ENCODE measurements around the gene COL2A1.

Gene COL2A1

GRCh38 chr12:48029491-48030172 lies 25.4 kb upstream of the COL2A1 start:
- no peak for DNase-seq

GRCh38 chr12:48028541-48029431 lies 24.5 kb upstream of the COL2A1 start:
- DNase-seq, result no peak

- no peak for DNase-seq
These were observed 23.1 kb upstream of the COL2A1 start for GRCh38 chr12:48027183-48028002.

- DNase-seq, result no peak
These were observed 22.0 kb upstream of the COL2A1 start for GRCh38 chr12:48026060-48026827.

GRCh38 chr12:48025281-48025680 lies 21.0 kb upstream of the COL2A1 start:
- DNase-seq, result no peak

- DNase-seq, result no peak
These were observed 20.5 kb upstream of the COL2A1 start for GRCh38 chr12:48024735-48025134.

GRCh38 chr12:48023386-48023785 lies 19.1 kb upstream of the COL2A1 start:
- no peak for DNase-seq

- no peak for DNase-seq
These were observed 18.6 kb upstream of the COL2A1 start for GRCh38 chr12:48022676-48023385.

- DNase-seq, result no peak
These were observed 17.9 kb upstream of the COL2A1 start for GRCh38 chr12:48022180-48022521.

- no peak for DNase-seq
These were observed 17.4 kb upstream of the COL2A1 start for GRCh38 chr12:48021485-48022179.

- DNase-seq, result no peak
These were observed 15.5 kb upstream of the COL2A1 start for GRCh38 chr12:48019639-48020265.

GRCh38 chr12:48018618-48018995 lies 14.3 kb upstream of the COL2A1 start:
- no peak for DNase-seq

GRCh38 chr12:48017921-48018617 lies 13.8 kb upstream of the COL2A1 start:
- no peak for DNase-seq

- DNase-seq, result no peak
These were observed 13.2 kb upstream of the COL2A1 start for GRCh38 chr12:48017496-48017895.

- no peak for DNase-seq
These were observed 12.2 kb upstream of the COL2A1 start for GRCh38 chr12:48016373-48017020.

GRCh38 chr12:48015954-48016353 lies 11.7 kb upstream of the COL2A1 start:
- no peak for DNase-seq

GRCh38 chr12:48015129-48015528 lies 10.9 kb upstream of the COL2A1 start:
- no peak for DNase-seq

GRCh38 chr12:48013287-48013686 lies 9.0 kb upstream of the COL2A1 start:
- DNase-seq, result no peak

- no peak for DNase-seq
These were observed 7.8 kb upstream of the COL2A1 start for GRCh38 chr12:48012070-48012469.
